OCI-LY1 (cell line): ENCODE results near the gene FAM149A.

Source experiments
- CTCF ChIP-seq: fragments of 200-600 bp; sonication (generic), shearing (Covaris generic); IDR thresholded peaks from 2 replicates; pipeline ENCODE4 v1.5.1; 2017; ENCODE audit warnings: mild to moderate bottlenecking, antibody characterized with exemption, low read length, moderate library complexity, mixed read lengths
- EZH2 ChIP-seq: fragments of 200-600 bp; sonication (generic), shearing (Covaris generic); IDR thresholded peaks from 2 replicates; pipeline ENCODE4 v1.8.0; 2017; ENCODE audit warnings: borderline replicate concordance, mixed run types, mild to moderate bottlenecking, antibody characterized with exemption, low read length, moderate library complexity, mixed read lengths

GRCh38 chr4:186204103-186204559 lies 99.6 kb downstream of the FAM149A start:
- no peak for TF ChIP-seq CTCF
- TF ChIP-seq EZH2, result no peak
